GM12892 (cell line): ENCODE results near the gene CLDN34.

ENCODE experiments used
- POLR2A ChIP-seq: IDR thresholded peaks from 2 replicates; pipeline ENCODE4 v1.6.1; 2011; ENCODE audit warnings: low read depth, low read length, control low read depth
- POLR2AphosphoS5 ChIP-seq: IDR thresholded peaks from 2 replicates; pipeline ENCODE4 v1.6.1; 2011; ENCODE audit warnings: low read depth, low read length, control low read depth

- TF ChIP-seq POLR2AphosphoS5 = no peak
- no peak for TF ChIP-seq POLR2A
Measured at GRCh38 chrX:10010686-10011085, 43.5 kb downstream of the CLDN34 start.
